ENCODE measurements around the gene SPSB1. TPM values are rescaled to one million over a fixed set of nuclear protein-coding genes. Genes with fewer than 3 reads are reported as not detected.

Gene SPSB1
- total RNA-seq, 1 donor from 2014 or later, result 14.7 TPM

DNA sequence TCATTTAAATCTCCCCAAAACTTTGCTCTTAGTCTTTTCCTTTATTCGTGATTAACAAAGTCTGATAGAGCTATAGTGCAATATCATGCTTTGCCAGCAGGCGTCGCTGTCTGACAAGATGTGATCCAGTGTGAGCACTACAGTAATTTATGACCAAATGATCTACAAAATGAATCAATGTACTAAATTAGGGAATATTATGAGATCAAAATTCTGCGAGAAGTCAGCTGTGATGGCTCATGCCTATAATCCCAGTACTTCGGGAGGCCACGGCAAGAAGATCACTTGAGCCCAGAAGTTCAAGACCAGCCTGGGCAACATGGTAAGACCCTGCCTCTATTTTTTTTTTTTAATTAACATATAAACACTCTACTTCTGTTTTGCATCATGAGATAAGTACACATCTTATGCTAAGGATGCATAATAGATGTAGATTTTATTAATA is 3.6 kb upstream of the SPSB1 start:
- TF ChIP-seq, protein P1, sequence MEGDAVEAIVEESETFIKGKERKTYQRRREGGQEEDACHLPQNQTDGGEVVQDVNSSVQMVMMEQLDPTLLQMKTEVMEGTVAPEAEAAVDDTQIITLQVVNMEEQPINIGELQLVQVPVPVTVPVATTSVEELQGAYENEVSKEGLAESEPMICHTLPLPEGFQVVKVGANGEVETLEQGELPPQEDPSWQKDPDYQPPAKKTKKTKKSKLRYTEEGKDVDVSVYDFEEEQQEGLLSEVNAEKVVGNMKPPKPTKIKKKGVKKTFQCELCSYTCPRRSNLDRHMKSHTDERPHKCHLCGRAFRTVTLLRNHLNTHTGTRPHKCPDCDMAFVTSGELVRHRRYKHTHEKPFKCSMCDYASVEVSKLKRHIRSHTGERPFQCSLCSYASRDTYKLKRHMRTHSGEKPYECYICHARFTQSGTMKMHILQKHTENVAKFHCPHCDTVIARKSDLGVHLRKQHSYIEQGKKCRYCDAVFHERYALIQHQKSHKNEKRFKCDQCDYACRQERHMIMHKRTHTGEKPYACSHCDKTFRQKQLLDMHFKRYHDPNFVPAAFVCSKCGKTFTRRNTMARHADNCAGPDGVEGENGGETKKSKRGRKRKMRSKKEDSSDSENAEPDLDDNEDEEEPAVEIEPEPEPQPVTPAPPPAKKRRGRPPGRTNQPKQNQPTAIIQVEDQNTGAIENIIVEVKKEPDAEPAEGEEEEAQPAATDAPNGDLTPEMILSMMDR (IDR thresholded peaks at IDR 0.05), result peak; percentile 95
- H3K27me3 ChIP-seq (ENCODE audit: low read depth), result no peaks in the 10 kb centered on the region
- intact Hi-C loops (cut with DNase I), result loop anchor here (5.0 to 10.0 kb wide), 2 partner anchors 166 to 203 kb away; no protein-coding TSS in a partner anchor
- ATAC-seq (peak in 1 of 2 donors; percentile 20), DNase-seq (peak; percentile 77)
- H3K27ac ChIP-seq, result no peak overlapping the region
- H3K4me1 ChIP-seq, result peaks cover 29% of the 10 kb centered on the region
- peaks cover 13% of the 10 kb centered on the region for H3K9me3 ChIP-seq
- H3K4me3 ChIP-seq, result no peak overlapping the region
- no peaks in the 10 kb centered on the region for H3K36me3 ChIP-seq

DNA sequence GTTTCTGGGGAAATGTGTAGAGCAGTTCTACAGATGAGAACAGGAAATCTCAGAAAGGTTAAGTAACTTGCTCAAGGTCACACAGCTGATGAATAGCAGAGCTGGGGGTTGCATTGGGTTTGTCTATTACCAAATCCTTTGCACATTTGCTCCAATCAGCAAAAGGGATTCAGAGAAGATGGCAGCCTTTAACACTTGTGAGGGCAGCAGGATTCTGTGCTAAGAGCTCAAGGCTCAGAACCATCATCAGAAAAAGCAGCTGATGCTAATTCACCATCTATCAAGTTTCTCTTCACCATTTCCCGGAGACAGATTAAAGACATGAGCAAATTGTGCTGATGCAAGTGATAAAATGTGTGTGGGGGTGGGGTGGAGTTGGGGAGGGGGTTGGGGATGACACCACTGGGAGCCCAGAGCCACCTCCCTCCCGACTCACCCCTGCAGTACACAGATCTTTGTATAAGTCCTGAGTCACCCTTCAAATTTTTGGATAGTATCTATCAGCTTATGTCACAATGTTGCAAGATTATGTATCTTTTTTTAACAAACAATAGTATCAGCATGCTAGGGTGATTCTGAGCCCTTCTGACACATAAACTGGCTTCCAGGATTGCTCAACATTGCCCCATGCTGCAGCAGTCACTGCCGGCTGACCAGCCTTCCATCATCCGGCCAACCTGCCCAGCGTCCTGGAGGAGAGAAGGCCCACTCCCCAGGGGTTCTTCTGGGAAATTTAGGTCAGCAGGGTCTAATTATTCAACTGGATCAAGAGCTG is 2.8 kb upstream of the SPSB1 start:
- intact Hi-C loops (cut with DNase I), result loop anchor here (5.0 to 10.0 kb wide), 2 partner anchors 165 to 202 kb away; no protein-coding TSS in a partner anchor
- no peaks in the 10 kb centered on the region for H3K36me3 ChIP-seq
- ATAC-seq, result peak; percentile 23 to 27
- TF ChIP-seq, protein P1 (IDR thresholded peaks at IDR 0.05), result no peak
- H3K27ac ChIP-seq, result peak overlapping the region; percentile 64
- H3K4me3 ChIP-seq, result no peak overlapping the region
- H3K27me3 ChIP-seq (ENCODE audit: low read depth), result no peaks in the 10 kb centered on the region
- no peak for DNase-seq
- peaks cover 10% of the 10 kb centered on the region for H3K9me3 ChIP-seq
- peaks cover 37% of the 10 kb centered on the region for H3K4me1 ChIP-seq

DNA sequence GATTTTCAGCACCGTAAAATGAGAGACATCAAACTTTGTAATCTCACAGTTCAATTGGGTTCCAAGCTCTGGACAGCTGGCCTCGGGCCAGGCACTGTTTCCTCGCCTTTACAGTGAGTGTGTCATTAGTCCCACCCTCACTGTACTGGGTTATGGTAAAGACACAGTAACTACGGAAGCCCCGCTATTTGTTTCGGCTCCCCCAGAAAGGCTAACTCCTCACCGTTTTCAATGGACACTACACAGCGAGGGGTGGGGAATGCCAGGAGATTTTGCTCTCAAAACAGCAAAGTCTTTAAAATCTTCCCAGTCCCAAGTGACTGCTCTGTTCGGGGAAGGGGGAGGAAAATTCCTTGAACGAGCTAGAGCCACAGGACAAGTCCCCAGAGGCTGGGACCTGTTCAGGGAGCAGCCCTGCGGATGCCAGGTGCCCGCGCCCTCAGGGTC is 757 bp upstream of the SPSB1 start:
- peak overlapping the region; percentile 88 for H3K27ac ChIP-seq
- H3K4me1 ChIP-seq, result peaks cover 46% of the 10 kb centered on the region
- DNase-seq, result no peak
- intact Hi-C loops (cut with DNase I), result no loop called here
- H3K9me3 ChIP-seq, result peaks cover 10% of the 10 kb centered on the region
- H3K27me3 ChIP-seq (ENCODE audit: low read depth), result no peaks in the 10 kb centered on the region
- H3K4me3 ChIP-seq, result peak overlapping the region; percentile 88
- ATAC-seq, result peak; percentile 1 to 3
- no peaks in the 10 kb centered on the region for H3K36me3 ChIP-seq
- TF ChIP-seq, protein P1 (IDR thresholded peaks at IDR 0.05), result no peak

DNA sequence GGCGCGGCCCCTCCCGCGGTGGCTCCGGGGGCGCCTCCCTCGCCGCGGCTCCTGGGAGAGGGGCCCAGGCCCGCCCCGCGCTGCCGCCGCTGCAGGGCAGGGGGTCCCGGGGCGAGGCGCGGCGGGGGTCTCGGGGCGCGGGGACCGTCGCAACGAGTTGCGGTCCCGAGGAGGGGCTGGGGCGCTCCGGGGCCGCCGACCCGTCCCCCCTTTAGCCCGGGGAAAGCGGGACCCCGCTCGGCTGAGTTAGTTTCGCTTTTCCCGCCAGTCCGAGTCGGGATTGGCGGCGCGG is 493 bp downstream of the SPSB1 start:
- Histone ChIP-seq H3K27me3 (ENCODE audit: low read depth) (no peaks in the 10 kb centered on the region), H3K4me1 (peaks cover 46% of the 10 kb centered on the region), H3K36me3 (no peaks in the 10 kb centered on the region), H3K27ac (peak overlapping the region; percentile 88), H3K4me3 (peak overlapping the region; percentile 88), H3K9me3 (peaks cover 8% of the 10 kb centered on the region)
- TF ChIP-seq, protein P1 (IDR thresholded peaks at IDR 0.05), result no peak
- ATAC-seq (peak in 1 of 2 donors; percentile 1), DNase-seq (no peak)
- intact Hi-C loops (cut with DNase I), result no loop called here

DNA sequence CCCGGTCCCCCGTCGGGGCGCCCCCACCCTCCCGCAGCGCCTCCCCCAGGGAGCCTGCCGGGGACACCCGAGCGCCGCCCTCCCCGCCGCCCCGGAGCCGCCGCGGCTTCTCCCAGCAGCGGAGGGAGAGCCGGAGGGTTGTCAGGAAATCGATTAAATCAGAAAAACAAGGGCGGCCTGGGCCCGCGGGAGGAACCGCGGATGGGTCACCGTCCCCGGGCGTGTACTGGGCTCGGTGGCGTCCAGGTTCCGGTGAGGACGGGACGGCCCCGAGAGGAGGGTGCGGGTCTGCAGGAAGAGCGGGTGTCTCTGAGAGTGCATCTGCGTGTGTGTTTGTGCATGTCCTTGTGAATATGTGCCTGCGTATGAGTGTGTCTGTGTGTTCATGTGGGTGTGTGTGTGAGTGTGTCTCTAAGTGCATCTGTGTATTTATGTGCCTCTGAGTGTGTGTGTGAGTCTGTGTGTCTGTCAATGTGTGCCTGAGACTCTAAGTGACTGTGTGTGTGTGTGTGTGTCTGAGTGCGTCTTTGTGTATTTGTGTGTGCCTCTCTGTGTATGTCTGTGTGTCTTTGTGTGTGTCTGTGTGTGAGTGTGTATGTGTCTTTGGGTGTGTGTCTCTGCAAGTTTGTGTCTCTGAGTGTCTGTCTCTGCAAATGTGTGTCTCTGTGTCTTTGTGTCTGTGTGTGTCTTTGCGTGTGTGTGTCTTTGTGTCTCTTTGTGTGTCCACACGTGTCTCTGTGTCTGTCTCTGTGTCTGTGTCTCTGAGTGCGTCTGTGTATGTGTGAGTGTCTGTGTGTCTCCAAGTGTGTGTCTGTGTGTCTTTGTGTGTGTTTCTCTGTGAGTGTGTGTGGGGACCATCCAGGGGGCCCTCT is 1.1 kb downstream of the SPSB1 start:
- TF ChIP-seq, protein P1 (IDR thresholded peaks at IDR 0.05), result no peak
- peak overlapping the region; percentile 88 for H3K27ac ChIP-seq
- DNase-seq (no peak), ATAC-seq (peak; percentile 37 to 55)
- peaks cover 46% of the 10 kb centered on the region for H3K4me1 ChIP-seq
- no peaks in the 10 kb centered on the region for H3K36me3 ChIP-seq
- peaks cover 2% of the 10 kb centered on the region for H3K9me3 ChIP-seq
- H3K4me3 ChIP-seq, result peak overlapping the region; percentile 88
- no peaks in the 10 kb centered on the region for H3K27me3 ChIP-seq (ENCODE audit: low read depth)
- intact Hi-C loops (cut with DNase I), result no loop called here
